Measurements from ENCODE around the gene DDHD1. TPM values are rescaled to one million over a fixed set of nuclear protein-coding genes. Genes with fewer than 3 reads are reported as not detected.
A peak's percentile ranks its signal among the peaks of the same experiment; 100 is the strongest.

DDHD1 gene
- total RNA-seq, 4 donors from 2014 or later: 4.4 to 10.1 (median 6.8) TPM

- Histone ChIP-seq H3K27ac (no peak overlapping the region), H3K36me3 (no peaks in the 10 kb centered on the region), H3K4me3 (no peak overlapping the region), H3K4me1 (no peaks in the 10 kb centered on the region), H3K9me3 (no peaks in the 10 kb centered on the region), H3K27me3 (no peaks in the 10 kb centered on the region)
- intact Hi-C loops (cut with DNase I; ENCODE audit: low total_unique reads): no loop called here
- ATAC-seq: no peak
- TF ChIP-seq CTCF (IDR thresholded peaks at IDR 0.05 in 4 of 5, conservative IDR thresholded peaks at IDR 0.05 in 1 of 5): no peak
- no peak for TF ChIP-seq POLR2A (IDR thresholded peaks at IDR 0.05)
- in situ Hi-C loops (cut with MboI; ENCODE audit: low sequenced_read_pairs in 4 of 4): no loop called here
- no peak for DNase-seq
Measured at GRCh38 chr14:53047307-53048069, 105.6 kb downstream of the DDHD1 start.

- ATAC-seq (no peak), DNase-seq (no peak)
- no peak overlapping the region for H3K4me3 ChIP-seq
- no peaks in the 10 kb centered on the region for H3K9me3 ChIP-seq
- no peak overlapping the region for H3K27ac ChIP-seq
- H3K4me1 ChIP-seq: peaks cover 0 to 4% of the 10 kb centered on the region in 2 donors
- in situ Hi-C loops (cut with MboI; ENCODE audit: low sequenced_read_pairs in 4 of 4) (no loop called here), intact Hi-C loops (cut with DNase I; ENCODE audit: low total_unique reads) (no loop called here)
- H3K36me3 ChIP-seq: no peaks in the 10 kb centered on the region
- no peaks in the 10 kb centered on the region for H3K27me3 ChIP-seq
- TF ChIP-seq CTCF (IDR thresholded peaks at IDR 0.05 in 4 of 5, conservative IDR thresholded peaks at IDR 0.05 in 1 of 5) (no peak), POLR2A (IDR thresholded peaks at IDR 0.05) (no peak)
Measured at GRCh38 chr14:53044486-53044885, 108.6 kb downstream of the DDHD1 start.

GRCh38 chr14:53043027-53043581 lies 110.0 kb downstream of the DDHD1 start:
- TF ChIP-seq POLR2A (IDR thresholded peaks at IDR 0.05) (no peak), CTCF (IDR thresholded peaks at IDR 0.05 in 4 of 5, conservative IDR thresholded peaks at IDR 0.05 in 1 of 5) (no peak)
- Histone ChIP-seq H3K36me3 (peaks cover 0 to 9% of the 10 kb centered on the region in 2 donors), H3K9me3 (no peaks in the 10 kb centered on the region), H3K27ac (peak overlapping the region in 3 of 4 donors; percentile 11 to 37 (median 29)), H3K4me3 (no peak overlapping the region), H3K4me1 (peaks cover 0 to 4% of the 10 kb centered on the region in 2 donors), H3K27me3 (no peaks in the 10 kb centered on the region)
- DNase-seq: no peak
- ATAC-seq: no peak
- intact Hi-C loops (cut with DNase I; ENCODE audit: low total_unique reads): no loop called here
- in situ Hi-C loops (cut with MboI; ENCODE audit: low sequenced_read_pairs in 4 of 4): no loop called here

- DNase-seq: no peak
- no peaks in the 10 kb centered on the region for H3K9me3 ChIP-seq
- in situ Hi-C loops (cut with MboI; ENCODE audit: low sequenced_read_pairs in 4 of 4) (no loop called here), intact Hi-C loops (cut with DNase I; ENCODE audit: low total_unique reads) (no loop called here)
- peak overlapping the region in 3 of 4 donors; percentile 11 to 37 (median 29) for H3K27ac ChIP-seq
- no peaks in the 10 kb centered on the region for H3K27me3 ChIP-seq
- no peak overlapping the region for H3K4me3 ChIP-seq
- peaks cover 0 to 4% of the 10 kb centered on the region in 2 donors for H3K4me1 ChIP-seq
- H3K36me3 ChIP-seq: peaks cover 0 to 9% of the 10 kb centered on the region in 2 donors
- no peak for ATAC-seq
- no peak for TF ChIP-seq CTCF (IDR thresholded peaks at IDR 0.05 in 4 of 5, conservative IDR thresholded peaks at IDR 0.05 in 1 of 5)
- TF ChIP-seq POLR2A (IDR thresholded peaks at IDR 0.05): no peak
Measured at GRCh38 chr14:53042480-53042879, 110.6 kb downstream of the DDHD1 start.
